Mesenchymal stem cell (in vitro differentiated cells and primary cell): ENCODE data around the gene TFF2.

ENCODE experiments used
- DNase-seq: peaks from one replicate; pipeline ENCODE4 v3.0.0-alpha.2; 2013
- H2AFZ ChIP-seq: one replicate; pipeline ENCODE4 v1.6.1; 2013; ENCODE audit warnings: low read depth, mild to moderate bottlenecking, control low read depth, inconsistent platforms, low read length, moderate library complexity
- H2AK5ac ChIP-seq: 2 replicates; pipeline ENCODE4 v1.6.1; 2013; ENCODE audit warnings: low read length, moderate library complexity, mild to moderate bottlenecking, inconsistent platforms; ENCODE audit not compliant: severe bottlenecking
- H2BK120ac ChIP-seq: one replicate; pipeline ENCODE4 v1.6.1; 2013; ENCODE audit warnings: low read depth, mild to moderate bottlenecking, inconsistent platforms, low read length, moderate library complexity
- H2BK12ac ChIP-seq, 2 experiments: one replicate each; pipeline ENCODE4 v1.6.1; 2013; ENCODE audit warnings: inconsistent platforms in 2 of 2, low read length in 2 of 2, mild to moderate bottlenecking in 2 of 2, moderate library complexity in 2 of 2, control low read depth in 1 of 2
- H2BK15ac ChIP-seq: one replicate; pipeline ENCODE4 v1.6.1; 2013; ENCODE audit warnings: mild to moderate bottlenecking, low read depth, inconsistent platforms; ENCODE audit not compliant: poor library complexity, severe bottlenecking
- H2BK5ac ChIP-seq: 2 replicates; pipeline ENCODE4 v1.6.1; 2013; ENCODE audit warnings: low read depth, mild to moderate bottlenecking, low read length, control low read depth, inconsistent platforms; ENCODE audit not compliant: poor library complexity, severe bottlenecking
- H3K14ac ChIP-seq, 2 experiments: one replicate each; pipeline ENCODE4 v1.6.1; 2013; ENCODE audit warnings: inconsistent platforms in 2 of 2, low read length in 2 of 2, control low read depth in 1 of 2, mild to moderate bottlenecking in 1 of 2, moderate library complexity in 1 of 2
- H3K18ac ChIP-seq, 2 experiments: one replicate each; pipeline ENCODE4 v1.6.1; 2013; ENCODE audit warnings: inconsistent platforms in 2 of 2, low read length in 2 of 2, control low read depth in 1 of 2, low read depth in 1 of 2, mild to moderate bottlenecking in 1 of 2
- H3K23ac ChIP-seq, 2 experiments: one replicate each; pipeline ENCODE4 v1.6.1; 2013; ENCODE audit warnings: inconsistent platforms in 2 of 2, low read length in 2 of 2, mild to moderate bottlenecking in 2 of 2, moderate library complexity in 2 of 2, control low read depth in 1 of 2
- H3K27ac ChIP-seq: 2 replicates; pipeline ENCODE4 v1.5.1; 2013; ENCODE audit warnings: mild to moderate bottlenecking, moderate library complexity, low read length, control low read depth, inconsistent platforms; ENCODE audit not compliant: poor library complexity, severe bottlenecking
- H3K27me3 ChIP-seq, 2 experiments: 2 replicates each; pipeline versions ENCODE4 v1.6.1 to v1.7.0; 2013; ENCODE audit warnings: low read length in 2 of 2, mild to moderate bottlenecking in 2 of 2, moderate library complexity in 2 of 2, control low read depth in 1 of 2, inconsistent platforms in 1 of 2; ENCODE audit not compliant: control insufficient read depth in 1 of 2, insufficient read depth in 1 of 2
- H3K36me3 ChIP-seq, 2 experiments: 2 replicates each; pipeline versions ENCODE4 v1.6.1 to v1.7.0; 2013; ENCODE audit warnings: low read length in 2 of 2, control low read depth in 1 of 2, inconsistent platforms in 1 of 2, low read depth in 1 of 2, mild to moderate bottlenecking in 1 of 2; ENCODE audit not compliant: insufficient read depth in 2 of 2, control insufficient read depth in 1 of 2
- H3K4ac ChIP-seq, 2 experiments: one replicate each; pipeline ENCODE4 v1.6.1; 2013; ENCODE audit warnings: inconsistent platforms in 2 of 2, low read length in 2 of 2, mild to moderate bottlenecking in 2 of 2, moderate library complexity in 2 of 2, control low read depth in 1 of 2, low read depth in 1 of 2
- H3K4me1 ChIP-seq: 2 replicates; pipeline ENCODE4 v1.6.1; 2013; ENCODE audit warnings: low read depth, low read length, control low read depth; ENCODE audit not compliant: control insufficient read depth, insufficient read depth
- H3K4me2 ChIP-seq: 2 replicates; pipeline ENCODE4 v1.6.1; 2013; ENCODE audit warnings: low read length, mild to moderate bottlenecking, inconsistent platforms; ENCODE audit not compliant: poor library complexity, severe bottlenecking
- H3K4me3 ChIP-seq, 2 experiments: 2 replicates each; pipeline versions ENCODE4 v1.5.1 to v1.7.0; 2013; ENCODE audit warnings: low read length in 2 of 2, mild to moderate bottlenecking in 2 of 2, control low read depth in 1 of 2, low read depth in 1 of 2; ENCODE audit not compliant: insufficient read depth in 1 of 2
- H3K79me1 ChIP-seq: replicated peaks from 2 replicates; pipeline ENCODE4 v1.6.1; 2013; ENCODE audit warnings: mild to moderate bottlenecking, control low read depth, low read length, inconsistent platforms; ENCODE audit not compliant: poor library complexity, severe bottlenecking
- H3K9ac ChIP-seq: 2 replicates; pipeline ENCODE4 v1.7.0; 2013; ENCODE audit warnings: mild to moderate bottlenecking, low read length, moderate library complexity
- H3K9me3 ChIP-seq: 2 replicates; pipeline ENCODE4 v1.7.0; 2013; ENCODE audit warnings: mild to moderate bottlenecking, low read length; ENCODE audit not compliant: control insufficient read depth
- H4K8ac ChIP-seq: one replicate; pipeline ENCODE4 v1.6.1; 2013; ENCODE audit warnings: inconsistent platforms, mild to moderate bottlenecking, low read length, moderate library complexity
- H4K91ac ChIP-seq: one replicate; pipeline ENCODE4 v1.6.1; 2013; ENCODE audit warnings: mild to moderate bottlenecking, low read length, inconsistent platforms
- WGBS: methylation state at CpG from one replicate; pipeline ENCODE4 v1.1.7; 2013; ENCODE audit warnings: mixed read lengths; 5-methylcytosine and 5-hydroxymethylcytosine counted together

The TFF2 gene

GRCh38 chr21:42313501-42313969, 37.3 kb downstream of the TFF2 start:
- H3K14ac ChIP-seq = no peak overlapping the region
- H3K4me3 ChIP-seq = no peak overlapping the region
- WGBS = 44% methylated on average over 13 of the region's 13 CpGs
- H3K18ac ChIP-seq = no peak overlapping the region
- no peak overlapping the region for H2BK5ac ChIP-seq
- peaks cover 1% of the 10 kb centered on the region for H3K79me1 ChIP-seq
- H3K4ac ChIP-seq = no peak overlapping the region
- H4K91ac ChIP-seq = no peak overlapping the region
- H4K8ac ChIP-seq = no peak overlapping the region
- peak overlapping the region; percentile 95 for H2AK5ac ChIP-seq
- peaks cover 0 to 8% of the 10 kb centered on the region in 2 experiments for H3K36me3 ChIP-seq
- no peaks in the 10 kb centered on the region for H3K9me3 ChIP-seq
- H3K4me1 ChIP-seq = peaks cover 56% of the 10 kb centered on the region
- peak overlapping the region; percentile 73 for H3K27ac ChIP-seq
- peaks cover 0 to 83% of the 10 kb centered on the region in 2 experiments for H3K27me3 ChIP-seq
- H2BK12ac ChIP-seq = no peak overlapping the region
- H3K9ac ChIP-seq = no peak overlapping the region
- no peak overlapping the region for H2AFZ ChIP-seq
- no peak overlapping the region for H2BK15ac ChIP-seq
- no peak overlapping the region for H3K23ac ChIP-seq
- DNase-seq = no peak
- H2BK120ac ChIP-seq = no peak overlapping the region
- H3K4me2 ChIP-seq = peak overlapping the region; percentile 54

DNA sequence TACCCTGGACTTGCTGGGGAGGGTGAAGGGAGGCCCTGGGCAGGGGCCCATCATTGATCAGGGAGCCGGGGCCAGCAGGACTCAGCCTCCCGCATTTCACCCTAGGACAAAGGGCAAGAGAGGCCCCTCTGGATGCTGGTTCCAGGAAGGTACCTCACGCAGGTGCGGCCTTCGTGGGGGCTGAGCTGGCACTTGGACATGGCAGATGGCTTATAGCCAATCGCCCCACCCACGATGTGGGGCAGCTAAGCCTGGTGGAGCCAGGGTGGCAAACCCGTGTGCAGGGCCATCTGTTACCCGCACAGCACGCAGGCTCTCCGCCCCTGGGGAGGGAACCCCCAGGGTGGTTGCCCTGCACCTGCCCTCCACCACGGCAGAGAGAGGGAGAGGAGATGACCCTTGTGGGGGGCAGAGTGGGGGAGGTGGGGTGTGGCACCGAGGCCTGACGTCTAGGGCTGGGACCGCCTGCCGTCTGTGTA, 38.1 kb downstream of the TFF2 start:
- Histone ChIP-seq H3K18ac (no peak overlapping the region), H4K91ac (no peak overlapping the region), H2AFZ (no peak overlapping the region), H2BK15ac (no peak overlapping the region), H3K27ac (no peak overlapping the region), H2AK5ac (peak overlapping the region; percentile 50), H3K4me2 (peak overlapping the region; percentile 21), H3K27me3 (peaks cover 5 to 85% of the 10 kb centered on the region in 2 experiments), H4K8ac (no peak overlapping the region), H3K79me1 (peaks cover 1% of the 10 kb centered on the region), H2BK5ac (peak overlapping the region; percentile 24), H2BK12ac (no peak overlapping the region), H3K9ac (no peak overlapping the region), H3K36me3 (peaks cover 0 to 8% of the 10 kb centered on the region in 2 experiments), H2BK120ac (no peak overlapping the region), H3K14ac (no peak overlapping the region), H3K4ac (no peak overlapping the region), H3K4me3 (peak overlapping the region in 1 of 2 experiments; percentile 3), H3K4me1 (peaks cover 53% of the 10 kb centered on the region), H3K23ac (no peak overlapping the region), H3K9me3 (no peaks in the 10 kb centered on the region)
- 85% methylated on average over 15 of the region's 16 CpGs for WGBS
- DNase-seq = no peak

GRCh38 chr21:42311816-42312625, 38.8 kb downstream of the TFF2 start:
- Histone ChIP-seq H3K4me3 (no peak overlapping the region), H3K9me3 (no peaks in the 10 kb centered on the region), H2BK120ac (no peak overlapping the region), H3K79me1 (peaks cover 1% of the 10 kb centered on the region), H3K36me3 (peaks cover 0 to 7% of the 10 kb centered on the region in 2 experiments), H4K91ac (no peak overlapping the region), H3K4ac (no peak overlapping the region), H3K27ac (no peak overlapping the region), H3K9ac (no peak overlapping the region), H2BK12ac (no peak overlapping the region), H3K4me2 (no peak overlapping the region), H3K4me1 (peaks cover 48% of the 10 kb centered on the region), H3K18ac (no peak overlapping the region), H3K14ac (no peak overlapping the region), H3K27me3 (peaks cover 8 to 88% of the 10 kb centered on the region in 2 experiments), H2BK5ac (peak overlapping the region; percentile 48), H2AK5ac (peak overlapping the region; percentile 45), H2AFZ (no peak overlapping the region), H2BK15ac (no peak overlapping the region), H4K8ac (no peak overlapping the region), H3K23ac (no peak overlapping the region)
- WGBS = 77% methylated on average over 20 of the region's 21 CpGs
- DNase-seq = no peak

GRCh38 chr21:42311160-42311559, 39.6 kb downstream of the TFF2 start:
- H3K9ac ChIP-seq = no peak overlapping the region
- H3K23ac ChIP-seq = no peak overlapping the region
- H2AK5ac ChIP-seq = no peak overlapping the region
- 80% methylated on average over 14 of the region's 14 CpGs for WGBS
- H2BK15ac ChIP-seq = no peak overlapping the region
- DNase-seq = no peak
- H3K14ac ChIP-seq = no peak overlapping the region
- H2BK5ac ChIP-seq = no peak overlapping the region
- H3K36me3 ChIP-seq = peaks cover 0 to 4% of the 10 kb centered on the region in 2 experiments
- no peak overlapping the region for H3K4me2 ChIP-seq
- H2BK120ac ChIP-seq = no peak overlapping the region
- no peaks in the 10 kb centered on the region for H3K9me3 ChIP-seq
- H3K4ac ChIP-seq = no peak overlapping the region
- H3K4me1 ChIP-seq = peaks cover 42% of the 10 kb centered on the region
- no peak overlapping the region for H4K91ac ChIP-seq
- H3K27me3 ChIP-seq = peaks cover 16 to 96% of the 10 kb centered on the region in 2 experiments
- no peak overlapping the region for H3K27ac ChIP-seq
- H3K79me1 ChIP-seq = peaks cover 1% of the 10 kb centered on the region
- no peak overlapping the region for H3K18ac ChIP-seq
- no peak overlapping the region for H2BK12ac ChIP-seq
- no peak overlapping the region for H3K4me3 ChIP-seq
- H4K8ac ChIP-seq = no peak overlapping the region
- H2AFZ ChIP-seq = no peak overlapping the region
